Amygdala (tissue), 56 donors: Measurements from ENCODE around the gene NPBWR2.
"Not testable (repeated sequence)": the region's sequence is repeated elsewhere in the genome, so short reads cannot be mapped to it uniquely, and the experiment has no call there.

Experiments
- DNase-seq, 56 donors: peaks; one replicate each; lab custom pipeline; 2025; lab: John Stamatoyannopoulos, UW

Gene NPBWR2

DNA sequence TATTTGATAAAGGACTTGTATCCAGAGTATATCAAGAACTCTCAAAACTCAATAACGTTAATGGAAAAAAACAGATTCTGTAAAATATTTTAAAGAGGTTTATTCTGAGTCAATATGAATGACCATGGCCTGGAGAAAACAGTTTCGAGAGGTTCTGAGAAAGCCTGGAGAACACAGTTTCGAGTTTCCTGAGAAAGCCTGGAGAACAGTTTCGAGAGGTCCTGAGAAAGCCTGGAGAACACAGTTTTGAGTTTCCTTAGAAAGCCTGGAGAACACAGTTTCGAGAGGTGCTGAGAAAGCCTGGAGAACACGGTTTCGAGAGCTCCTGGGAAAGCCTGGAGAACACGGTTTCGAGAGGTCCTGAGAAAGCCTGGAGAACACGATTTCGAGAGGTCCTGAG is 15.6 kb upstream of the NPBWR2 start:
- DNase-seq, result not testable (repeated sequence)

DNA sequence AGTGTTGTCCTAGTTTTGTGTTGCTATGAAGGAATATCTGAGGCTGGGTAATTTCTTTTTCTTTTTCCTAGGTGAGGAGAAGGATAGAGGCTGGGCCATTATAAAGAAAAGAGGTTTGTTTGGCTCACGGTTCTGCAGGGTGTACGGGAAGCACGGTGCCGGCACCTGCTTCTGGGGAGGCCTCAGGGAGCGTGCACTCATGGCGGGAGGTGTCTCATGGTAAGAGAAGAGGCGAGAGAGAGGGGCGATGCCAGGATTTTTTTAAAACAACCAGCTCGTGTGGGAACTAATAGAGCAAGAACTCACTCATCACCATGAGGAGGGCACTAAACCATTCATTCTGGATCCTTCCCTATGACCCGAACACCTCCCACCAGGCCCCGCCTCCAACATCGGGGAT is 14.2 kb upstream of the NPBWR2 start:
- no peak for DNase-seq

DNA sequence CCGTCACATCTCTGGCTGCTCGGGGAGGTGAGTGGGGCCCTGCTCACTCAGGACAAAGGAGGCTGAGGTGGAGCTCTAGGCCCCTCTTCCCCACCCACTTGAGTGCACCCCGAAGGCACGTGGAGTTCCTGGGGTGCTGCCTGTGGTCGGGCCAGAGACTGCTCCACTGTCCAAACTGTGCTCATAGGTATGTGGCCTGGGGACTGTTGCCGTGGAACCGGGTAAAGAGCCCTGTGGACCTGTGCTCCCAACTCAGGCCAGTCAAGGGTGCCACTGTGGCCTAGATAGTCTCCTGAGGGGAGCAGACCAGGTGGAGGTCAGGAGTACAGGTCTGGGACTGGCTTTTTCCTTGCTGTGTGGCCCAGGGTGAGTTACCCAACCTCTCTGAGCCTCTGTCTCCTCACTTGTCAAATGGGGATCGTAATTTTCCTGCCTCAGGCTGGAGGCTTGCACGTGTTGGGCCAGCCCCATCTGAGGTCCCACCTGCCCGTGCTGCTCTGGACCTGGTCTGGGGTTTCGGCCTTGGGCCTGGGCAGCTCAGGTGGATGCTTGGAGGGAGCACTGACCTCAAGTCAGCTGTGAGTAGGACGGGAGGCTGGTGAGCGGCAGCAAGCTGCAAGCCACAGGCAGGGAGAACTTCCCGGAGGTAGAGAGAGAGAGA is 12.4 kb upstream of the NPBWR2 start:
- no peak for DNase-seq

- DNase-seq, result no peak
These were observed 11.9 kb upstream of the NPBWR2 start for GRCh38 chr20:64119301-64119680.

GRCh38 chr20:64117432-64117777 is 10.0 kb upstream of the NPBWR2 start:
- DNase-seq, result not testable (repeated sequence)

DNA sequence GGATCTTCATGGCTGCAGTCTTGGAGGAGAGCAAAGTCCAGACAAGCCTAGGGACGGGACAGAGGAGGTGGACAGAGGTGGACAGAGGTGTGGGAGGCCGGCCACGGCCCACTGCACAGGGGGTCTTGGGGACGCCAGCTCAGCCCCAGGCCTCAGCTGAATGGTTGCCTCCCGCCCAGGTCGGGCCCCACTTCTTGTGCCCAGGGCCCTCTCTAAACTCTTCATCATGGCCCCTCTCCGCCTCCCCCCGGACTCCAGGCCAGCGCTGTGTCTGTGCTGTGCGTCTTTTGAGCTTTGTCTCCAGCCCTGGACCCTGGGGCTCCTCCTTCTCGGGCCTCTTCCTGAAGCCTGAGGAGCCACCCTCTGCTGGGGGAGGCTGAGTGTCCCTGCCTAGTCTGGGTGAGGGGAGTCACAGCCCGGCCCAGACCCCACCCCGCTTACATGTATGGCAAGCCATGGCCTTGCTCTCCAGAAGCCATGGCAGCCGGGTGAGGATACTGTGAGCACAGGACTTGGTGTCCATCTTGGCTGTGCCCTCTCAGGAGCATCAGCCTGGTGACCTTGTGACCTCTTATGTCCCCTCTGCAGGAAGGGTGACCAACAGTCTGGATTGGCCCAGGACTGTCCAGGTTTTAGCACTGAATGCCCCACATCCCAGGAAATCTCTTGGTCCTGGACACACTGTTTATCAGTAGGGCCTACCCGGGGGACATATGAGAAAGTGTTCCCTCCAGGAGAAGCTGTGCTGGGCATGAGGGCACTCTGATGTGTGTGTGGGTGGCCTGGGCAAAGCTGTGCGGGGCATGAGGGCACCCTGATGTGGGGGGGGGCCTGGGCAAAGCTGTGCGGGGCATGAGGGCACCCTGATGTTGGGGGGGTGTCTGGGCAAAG is 9.4 kb upstream of the NPBWR2 start:
- no peak for DNase-seq

DNA sequence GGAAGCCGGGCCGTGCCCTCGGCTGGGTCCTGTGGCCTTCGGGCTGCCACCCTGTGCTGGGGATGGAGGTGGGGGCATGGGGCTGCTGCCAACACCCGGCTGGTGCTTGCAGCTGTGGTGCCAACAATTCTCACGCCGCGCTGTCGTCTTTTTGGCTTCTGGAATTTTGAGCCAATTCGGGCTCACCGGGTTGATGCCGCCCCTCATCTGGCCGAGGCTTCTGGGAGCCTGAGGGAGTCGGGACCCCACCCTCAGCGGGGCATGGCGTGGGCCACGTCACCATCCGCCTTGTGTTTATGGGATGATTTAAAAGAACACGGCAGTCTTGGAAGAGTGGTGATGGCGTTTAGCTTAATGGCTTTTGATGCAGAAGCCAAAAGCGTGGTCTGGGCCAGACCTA is 8.7 kb upstream of the NPBWR2 start:
- DNase-seq, result no peak

GRCh38 chr20:64115171-64115911 is 8.0 kb upstream of the NPBWR2 start:
- DNase-seq, result peak in 6 of 56 donors; percentile 19 to 43 (median 29)

GRCh38 chr20:64114356-64114971 is 7.1 kb upstream of the NPBWR2 start:
- DNase-seq, result no peak

- DNase-seq, result no peak
These were observed 6.5 kb upstream of the NPBWR2 start for GRCh38 chr20:64113796-64114355.

GRCh38 chr20:64113444-64113775 is 6.0 kb upstream of the NPBWR2 start:
- DNase-seq, result no peak

DNA sequence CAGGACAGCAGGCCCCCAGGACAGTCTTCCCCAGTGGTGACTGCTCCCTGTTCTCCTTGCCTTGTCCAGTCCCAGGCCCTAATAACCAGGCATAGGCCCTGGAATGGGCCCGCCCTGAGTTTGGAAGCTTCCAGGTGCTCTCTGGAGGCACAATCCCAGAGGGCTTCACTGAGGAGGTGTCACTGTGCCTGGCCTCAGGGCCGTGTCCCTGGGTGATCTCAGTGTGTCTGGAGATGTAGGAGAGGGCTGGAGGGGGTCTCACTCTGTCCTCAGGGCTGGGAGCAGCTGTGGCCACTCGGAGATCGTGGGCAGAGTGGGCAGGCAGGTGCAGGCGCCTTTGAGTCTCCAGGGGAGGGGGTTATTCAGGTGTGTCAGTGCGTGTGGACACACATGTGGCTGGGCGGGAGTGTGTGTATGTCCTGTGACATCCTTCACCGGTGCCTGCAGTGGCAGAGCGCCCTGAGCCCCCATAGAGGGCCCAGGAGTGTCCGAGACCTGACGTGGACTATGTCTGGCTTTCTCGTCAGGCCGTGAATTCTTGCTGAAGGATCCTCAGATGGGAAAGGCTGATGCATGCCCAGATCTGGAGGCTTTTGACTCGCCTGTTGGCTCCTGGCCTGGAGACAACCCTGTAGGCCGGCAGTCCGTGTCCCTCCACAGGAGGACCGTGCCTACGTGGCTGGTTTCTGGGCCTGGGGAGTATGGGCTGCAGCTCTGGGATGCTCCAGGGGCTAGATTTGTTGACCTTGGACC is 5.5 kb upstream of the NPBWR2 start:
- DNase-seq, result no peak

GRCh38 chr20:64111841-64112641 is 4.7 kb upstream of the NPBWR2 start:
- no peak for DNase-seq

GRCh38 chr20:64110411-64111068 is 3.2 kb upstream of the NPBWR2 start:
- no peak for DNase-seq

DNA sequence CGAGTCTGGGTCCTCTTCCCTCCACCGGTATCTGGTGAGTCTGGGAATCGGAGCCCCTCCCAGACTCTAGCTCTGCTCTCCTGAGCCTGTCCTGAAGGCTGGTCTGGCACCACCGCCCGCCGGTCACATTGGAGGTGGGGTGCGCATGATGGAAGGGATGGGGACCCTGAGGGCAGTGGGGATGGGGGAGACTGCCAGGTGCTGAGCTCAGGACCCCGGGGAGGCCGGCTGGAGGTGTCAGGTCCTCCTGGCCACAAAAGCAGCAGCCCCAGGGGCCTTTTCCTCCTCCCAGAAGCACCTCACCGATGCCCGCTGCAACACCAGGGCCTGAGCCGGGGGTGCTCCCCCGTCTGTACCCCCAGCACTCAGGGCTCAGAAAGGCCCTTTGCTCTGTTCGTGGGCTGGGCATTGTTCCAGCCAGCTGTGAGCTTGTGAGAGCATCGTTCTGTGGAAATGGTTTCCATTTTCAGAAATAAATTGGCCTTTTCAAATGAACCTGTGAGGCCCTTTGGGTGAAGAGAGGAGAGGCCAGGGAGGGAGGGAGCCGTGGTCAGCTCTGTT is 2.5 kb upstream of the NPBWR2 start:
- peak in 7 of 56 donors; percentile 15 to 39 (median 29) for DNase-seq

DNA sequence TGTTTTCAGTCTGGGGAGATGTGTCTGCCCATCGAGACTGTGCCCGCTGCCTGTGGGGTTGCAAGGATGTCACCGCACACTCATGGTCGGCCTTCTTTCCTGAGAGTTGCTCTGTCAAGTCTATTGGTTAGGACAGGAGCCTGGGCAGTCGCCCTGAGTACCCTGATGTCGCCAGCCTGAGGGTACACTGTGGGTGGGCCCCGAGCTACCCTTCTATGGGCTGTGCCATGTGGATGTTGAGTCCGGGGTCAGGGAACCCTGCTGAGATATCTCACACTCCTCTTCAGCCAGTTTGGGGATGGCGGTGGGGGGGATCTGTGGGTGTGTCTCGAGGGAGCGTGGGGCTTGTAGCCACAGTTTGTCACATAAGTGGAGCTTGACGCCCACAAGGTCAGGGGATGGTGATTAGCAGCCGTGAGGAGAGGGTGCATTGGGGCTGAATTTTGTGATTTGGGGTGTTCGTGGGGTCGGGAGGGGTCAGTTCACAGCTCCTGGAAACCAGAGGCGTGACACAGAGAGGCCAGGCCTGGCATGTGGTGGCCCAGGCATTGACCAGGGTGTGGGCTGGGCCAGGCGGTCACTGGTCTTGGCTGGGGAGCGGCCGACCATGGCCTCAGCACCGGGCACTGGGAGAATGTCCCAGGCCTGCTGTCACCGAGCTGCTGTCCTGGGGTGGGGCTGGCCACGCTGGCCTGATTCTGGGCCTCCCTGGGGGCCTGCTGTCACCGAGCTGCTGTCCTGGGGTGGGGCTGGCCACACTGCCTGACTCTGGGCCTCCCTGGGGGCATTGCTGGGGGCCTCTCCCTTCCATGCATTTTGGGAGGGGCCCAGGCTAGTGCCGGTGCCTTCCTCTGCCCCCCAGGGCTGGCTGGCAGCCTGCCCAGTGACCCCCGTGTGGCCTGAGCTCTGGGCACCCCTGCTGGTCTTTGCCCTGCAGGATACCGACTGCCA is 1.6 kb upstream of the NPBWR2 start:
- no peak for DNase-seq
